Natural killer cell (primary cell): ENCODE data around the gene PLAAT4. TPM values are rescaled to one million over a fixed set of nuclear protein-coding genes. Genes with fewer than 3 reads are reported as not detected.
A peak's percentile ranks its signal among the peaks of the same experiment; 100 is the strongest.

Source experiments
- ATAC-seq, 3 donors: fragments of 150-1000 bp in 2 of 3; fragments of 200-7000 bp in 1 of 3; cut with Tn5 transposase; 1 replicate in 1 of 3; 2 replicates in 2 of 3; pipeline ENCODE4 v1.10.0; 2021; ENCODE audit warnings: mild to moderate bottlenecking in 2 of 3, moderate library complexity in 2 of 3
- DNase-seq, 2 donors: peaks; one replicate each; pipeline versions ENCODE4 v3.0.0 to v3.0.0-alpha.2; 2013 to 2021; ENCODE audit warnings: mixed read lengths in 1 of 2
- H3K27ac ChIP-seq: one replicate; pipeline ENCODE4 v1.5.1; 2013; ENCODE audit warnings: mild to moderate bottlenecking, low read length
- H3K27me3 ChIP-seq: one replicate; pipeline ENCODE4 v1.6.1; 2013; ENCODE audit warnings: low read length; ENCODE audit not compliant: control insufficient read depth, insufficient read depth
- H3K36me3 ChIP-seq: one replicate; pipeline ENCODE4 v1.6.1; 2013; ENCODE audit warnings: low read length; ENCODE audit not compliant: control insufficient read depth, insufficient read depth
- H3K4me1 ChIP-seq: one replicate; pipeline ENCODE4 v1.6.1; 2013; ENCODE audit warnings: low read length; ENCODE audit not compliant: control insufficient read depth, insufficient read depth
- H3K4me3 ChIP-seq: one replicate; pipeline ENCODE4 v1.5.1; 2013; ENCODE audit warnings: low read length
- H3K9me3 ChIP-seq: one replicate; pipeline ENCODE4 v1.6.1; 2013; ENCODE audit warnings: low read length; ENCODE audit not compliant: control insufficient read depth, insufficient read depth
- H3K27ac Mint-ChIP-seq, 2 donors: one replicate each; pipeline ENCODE4 v1.8.0; 2022; ENCODE audit warnings: mild to moderate bottlenecking in 2 of 2, mixed read lengths in 2 of 2, moderate library complexity in 1 of 2
- H3K27me3 Mint-ChIP-seq, 2 donors: one replicate each; pipeline ENCODE4 v1.8.0; 2022; ENCODE audit warnings: low read depth in 2 of 2, mixed read lengths in 2 of 2
- H3K36me3 Mint-ChIP-seq: one replicate; pipeline ENCODE4 v1.8.0; 2022; ENCODE audit warnings: mixed read lengths
- H3K4me1 Mint-ChIP-seq, 2 donors: one replicate each; pipeline ENCODE4 v1.8.0; 2022; ENCODE audit warnings: mixed read lengths in 2 of 2
- H3K4me3 Mint-ChIP-seq: one replicate; pipeline ENCODE4 v1.8.0; 2022; ENCODE audit warnings: mild to moderate bottlenecking, moderate library complexity, mixed read lengths
- H3K9me3 Mint-ChIP-seq, 2 donors: one replicate each; pipeline ENCODE4 v1.8.0; 2022; ENCODE audit warnings: mixed read lengths in 2 of 2
- WGBS: methylation state at CpG from one replicate; pipeline ENCODE4 v1.1.7; 2013; ENCODE audit warnings: missing lambda C conversion rate; ENCODE audit not compliant: insufficient coverage; 5-methylcytosine and 5-hydroxymethylcytosine counted together
- intact Hi-C: fragments of 100-400 bp; cut with micrococcal nuclease; formaldehyde crosslinking; loops from one replicate; pipeline ENCODE4 v1.14.2; 2022
- total RNA-seq, 4 donors: library from RNA; stranded (reverse); fragments of 120-200 nt in 1 of 4; gene quantifications; one replicate each; pipeline versions ENCODE4 v1.2.3 to v1.2.4, GENCODE V29; 2013 to 2022
- TF ChIP-seq, protein P1 (sequence below): fragments of 200-600 bp; IDR thresholded peaks from one replicate; pipeline ENCODE4 v1.8.0; 2022; ENCODE audit warnings: antibody characterized with exemption

The PLAAT4 gene
- total RNA-seq, 3 donors from 2014 or later (not counting 1 experiment from before 2014, with no cell fraction given): 204 to 215 (median 210) TPM

DNA sequence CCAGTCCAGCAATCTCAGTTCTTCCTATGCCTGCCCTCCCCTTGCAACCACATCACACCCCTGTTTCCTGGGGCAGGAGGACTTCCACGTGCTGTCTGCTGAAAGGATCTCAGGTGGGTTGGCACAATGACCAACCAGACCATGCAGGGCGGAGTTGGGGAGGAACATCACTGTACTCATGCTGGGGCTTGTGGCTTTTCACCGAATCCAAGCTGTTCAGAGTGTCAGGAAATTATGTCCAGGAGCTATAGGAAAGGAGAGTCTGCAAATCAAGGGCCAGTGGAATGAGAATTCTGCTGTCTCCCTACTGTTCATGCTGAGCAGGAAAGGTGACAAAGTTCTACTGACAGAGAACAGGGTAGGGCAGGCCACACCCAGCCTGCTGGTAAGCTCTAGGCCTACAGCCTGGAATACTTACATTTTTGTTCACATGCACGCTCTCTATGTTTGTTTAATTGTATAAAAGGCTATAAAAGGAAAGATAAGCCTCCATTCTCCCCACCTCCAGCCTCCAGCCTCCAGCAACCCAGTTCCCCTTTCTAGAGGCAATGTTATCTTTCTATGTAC lies 28.3 kb downstream of the PLAAT4 start:
- ATAC-seq (no peak), DNase-seq (no peak)
- intact Hi-C loops: no loop called here
- WGBS: 35% methylated on average over 3 of the region's 4 CpGs
- Histone ChIP-seq H3K4me1 (peaks cover 59% of the 10 kb centered on the region), H3K4me3 (no peak overlapping the region), H3K27ac (no peak overlapping the region), H3K9me3 (no peaks in the 10 kb centered on the region), H3K27me3 (no peaks in the 10 kb centered on the region), H3K36me3 (no peaks in the 10 kb centered on the region)
- TF ChIP-seq, protein P1, sequence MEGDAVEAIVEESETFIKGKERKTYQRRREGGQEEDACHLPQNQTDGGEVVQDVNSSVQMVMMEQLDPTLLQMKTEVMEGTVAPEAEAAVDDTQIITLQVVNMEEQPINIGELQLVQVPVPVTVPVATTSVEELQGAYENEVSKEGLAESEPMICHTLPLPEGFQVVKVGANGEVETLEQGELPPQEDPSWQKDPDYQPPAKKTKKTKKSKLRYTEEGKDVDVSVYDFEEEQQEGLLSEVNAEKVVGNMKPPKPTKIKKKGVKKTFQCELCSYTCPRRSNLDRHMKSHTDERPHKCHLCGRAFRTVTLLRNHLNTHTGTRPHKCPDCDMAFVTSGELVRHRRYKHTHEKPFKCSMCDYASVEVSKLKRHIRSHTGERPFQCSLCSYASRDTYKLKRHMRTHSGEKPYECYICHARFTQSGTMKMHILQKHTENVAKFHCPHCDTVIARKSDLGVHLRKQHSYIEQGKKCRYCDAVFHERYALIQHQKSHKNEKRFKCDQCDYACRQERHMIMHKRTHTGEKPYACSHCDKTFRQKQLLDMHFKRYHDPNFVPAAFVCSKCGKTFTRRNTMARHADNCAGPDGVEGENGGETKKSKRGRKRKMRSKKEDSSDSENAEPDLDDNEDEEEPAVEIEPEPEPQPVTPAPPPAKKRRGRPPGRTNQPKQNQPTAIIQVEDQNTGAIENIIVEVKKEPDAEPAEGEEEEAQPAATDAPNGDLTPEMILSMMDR: no peak
- Mint-ChIP-seq H3K27ac (peak overlapping the region; percentile 93 to 96), H3K4me3 (no peak overlapping the region), H3K4me1 (peaks cover 50 to 51% of the 10 kb centered on the region in 2 donors), H3K9me3 (no peaks in the 10 kb centered on the region), H3K36me3 (no peaks in the 10 kb centered on the region), H3K27me3 (no peaks in the 10 kb centered on the region)

GRCh38 chr11:63567044-63567840 lies 30.6 kb downstream of the PLAAT4 start:
- Mint-ChIP-seq H3K27ac (peak overlapping the region; percentile 93 to 96), H3K4me1 (peaks cover 41 to 46% of the 10 kb centered on the region in 2 donors), H3K4me3 (peak overlapping the region; percentile 61), H3K36me3 (no peaks in the 10 kb centered on the region), H3K27me3 (no peaks in the 10 kb centered on the region), H3K9me3 (no peaks in the 10 kb centered on the region)
- Histone ChIP-seq H3K27ac (peak overlapping the region; percentile 95), H3K4me3 (no peak overlapping the region), H3K36me3 (no peaks in the 10 kb centered on the region), H3K4me1 (peaks cover 43% of the 10 kb centered on the region), H3K9me3 (no peaks in the 10 kb centered on the region), H3K27me3 (no peaks in the 10 kb centered on the region)
- intact Hi-C loops: loop anchor here (1.0 to 2.0 kb wide), 5 partner anchors 13 to 68 kb away; no protein-coding TSS in a partner anchor
- 16% methylated on average over 5 of the region's 5 CpGs for WGBS
- TF ChIP-seq, protein P1: no peak
- DNase-seq (peak; percentile 75 to 92), ATAC-seq (peak; percentile 80 to 91 (median 84))

DNA sequence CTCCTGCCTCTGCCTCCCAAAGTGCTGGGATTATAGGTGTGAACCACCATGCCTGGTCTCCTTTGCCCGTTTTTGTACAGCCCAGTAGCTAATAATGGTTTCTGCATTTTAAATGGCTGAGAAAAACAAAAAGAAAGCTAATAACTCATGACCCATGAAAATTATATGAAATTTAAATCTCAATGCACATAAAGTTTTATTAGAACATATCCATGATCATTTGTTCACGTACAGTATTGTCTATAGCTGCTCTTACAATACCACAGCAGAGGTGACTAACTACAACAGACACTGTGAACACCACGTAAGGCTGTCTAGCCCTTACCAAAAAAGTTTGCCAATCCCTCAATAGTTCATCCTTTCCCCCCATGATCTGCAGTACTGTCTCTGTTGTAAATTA lies 33.0 kb downstream of the PLAAT4 start:
- no peaks in the 10 kb centered on the region for H3K9me3 ChIP-seq
- intact Hi-C loops: no loop called here

More for the DNA sequence above, 33.0 kb downstream of the PLAAT4 start:
- Histone ChIP-seq H3K4me1 (peaks cover 34% of the 10 kb centered on the region), H3K27ac (no peak overlapping the region), H3K36me3 (no peaks in the 10 kb centered on the region), H3K27me3 (no peaks in the 10 kb centered on the region), H3K4me3 (no peak overlapping the region)
- ATAC-seq (no peak), DNase-seq (no peak)
- H3K27me3 Mint-ChIP-seq: no peaks in the 10 kb centered on the region
- peaks cover 45 to 46% of the 10 kb centered on the region in 2 donors for H3K4me1 Mint-ChIP-seq
- no peak overlapping the region for H3K4me3 Mint-ChIP-seq
- H3K27ac Mint-ChIP-seq: peak overlapping the region; percentile 93 to 96
- 93% methylated on average over 3 of the region's 3 CpGs for WGBS
- TF ChIP-seq, protein P1: no peak
- H3K9me3 Mint-ChIP-seq: no peaks in the 10 kb centered on the region
- no peaks in the 10 kb centered on the region for H3K36me3 Mint-ChIP-seq
